Stomach (tissue), 9 donors: ENCODE results near the gene MED31. TPM values are rescaled to one million over a fixed set of nuclear protein-coding genes. Genes with fewer than 3 reads are reported as not detected.

Experiments used
- DNase-seq, 2 donors: peaks; one replicate each; pipeline versions ENCODE4 v3.0.0 to v3.0.0-alpha.2; 2013 to 2019
- H3K27ac ChIP-seq, 5 donors: fragments of 200-600 bp in 4 of 5; sonication (generic) in 4 of 5; one replicate each; pipeline ENCODE4 v1.5.1; 2013 to 2019; ENCODE audit warnings: mild to moderate bottlenecking in 1 of 5, moderate library complexity in 1 of 5
- H3K27me3 ChIP-seq, 3 donors: fragments of 200-600 bp; sonication (generic); one replicate each; pipeline ENCODE4 v1.5.1; 2017 to 2019; ENCODE audit warnings: mixed run types in 1 of 3
- H3K36me3 ChIP-seq, 4 donors: fragments of 200-600 bp; sonication (generic); 1 replicate in 3 of 4; 2 replicates in 1 of 4; pipeline ENCODE4 v1.5.1; 2016 to 2019
- H3K4me1 ChIP-seq, 4 donors: fragments of 200-600 bp; sonication (generic); one replicate each; pipeline ENCODE4 v1.5.1; 2016 to 2019
- H3K4me3 ChIP-seq, 4 donors: fragments of 200-600 bp; sonication (generic) in 3 of 4; one replicate each; pipeline ENCODE4 v1.5.1; 2016 to 2019; ENCODE audit warnings: mild to moderate bottlenecking in 1 of 4
- H3K9me3 ChIP-seq, 4 donors: fragments of 200-600 bp; sonication (generic); one replicate each; pipeline ENCODE4 v1.5.1; 2016 to 2019
- EP300 ChIP-seq: sonication (generic); formaldehyde crosslinking; IDR thresholded peaks from one replicate; pipeline ENCODE4 v1.6.1; 2017; ENCODE audit warnings: antibody characterized with exemption
- POLR2A ChIP-seq, 4 donors: fragments of 450-650 bp; IDR thresholded peaks; one replicate each; pipeline ENCODE4 v1.6.1; 2016; ENCODE audit warnings: antibody characterized with exemption in 4 of 4, control low read depth in 2 of 4, mild to moderate bottlenecking in 1 of 4, moderate library complexity in 1 of 4
- POLR2AphosphoS5 ChIP-seq, 3 donors: sonication (generic); formaldehyde crosslinking; IDR thresholded peaks; one replicate each; pipeline ENCODE4 v1.6.1; 2016; ENCODE audit warnings: antibody characterized with exemption in 3 of 3
- WGBS, 5 donors: extraction: QIAGEN DNeasy Blood & Tissue Kit in 3 of 5; methylation state at CpG; one replicate each; pipeline versions ENCODE4 v1.1.5 to v1.1.7; 2013 to 2018; 5-methylcytosine and 5-hydroxymethylcytosine counted together
- intact Hi-C: fragments of 100-400 bp; cut with DNase I; formaldehyde crosslinking; loops from one replicate; pipeline ENCODE4 v1.15.1; 2023; ENCODE audit warnings: low total_unique reads
- polyA plus RNA-seq, 3 donors: library from polyadenylated mRNA; stranded (reverse); fragments of 200-250 nt; gene quantifications; one replicate each; pipeline ENCODE4 v1.2.3, GENCODE V29; 2013
- total RNA-seq, 5 donors: library from RNA; depleted of rRNA; stranded (reverse); fragments of >200 nt; gene quantifications; one replicate each; pipeline versions ENCODE4 v1.1.0 to v1.2.3, GENCODE V29; 2014 to 2016
- TF ChIP-seq, protein P1 (sequence below), 7 experiments: fragments of 450-650 bp in 4 of 7; fragments of 200-600 bp in 3 of 7; sonication (generic) in 3 of 7; IDR thresholded peaks; one replicate each; pipeline ENCODE4 v1.5.1; 2016 to 2019; ENCODE audit warnings: antibody characterized with exemption in 7 of 7, control low read depth in 2 of 7, mild to moderate bottlenecking in 1 of 7
- donor health status: healthy with polysubstance abuse.
- donor health status: Bipolar disorder and iron deficiency.
- donor health status: healthy.

The MED31 gene
- total and polyA plus RNA-seq, 8 donors = 1.4 to 28.4 (median 12.7) TPM; not detected in 1

DNA sequence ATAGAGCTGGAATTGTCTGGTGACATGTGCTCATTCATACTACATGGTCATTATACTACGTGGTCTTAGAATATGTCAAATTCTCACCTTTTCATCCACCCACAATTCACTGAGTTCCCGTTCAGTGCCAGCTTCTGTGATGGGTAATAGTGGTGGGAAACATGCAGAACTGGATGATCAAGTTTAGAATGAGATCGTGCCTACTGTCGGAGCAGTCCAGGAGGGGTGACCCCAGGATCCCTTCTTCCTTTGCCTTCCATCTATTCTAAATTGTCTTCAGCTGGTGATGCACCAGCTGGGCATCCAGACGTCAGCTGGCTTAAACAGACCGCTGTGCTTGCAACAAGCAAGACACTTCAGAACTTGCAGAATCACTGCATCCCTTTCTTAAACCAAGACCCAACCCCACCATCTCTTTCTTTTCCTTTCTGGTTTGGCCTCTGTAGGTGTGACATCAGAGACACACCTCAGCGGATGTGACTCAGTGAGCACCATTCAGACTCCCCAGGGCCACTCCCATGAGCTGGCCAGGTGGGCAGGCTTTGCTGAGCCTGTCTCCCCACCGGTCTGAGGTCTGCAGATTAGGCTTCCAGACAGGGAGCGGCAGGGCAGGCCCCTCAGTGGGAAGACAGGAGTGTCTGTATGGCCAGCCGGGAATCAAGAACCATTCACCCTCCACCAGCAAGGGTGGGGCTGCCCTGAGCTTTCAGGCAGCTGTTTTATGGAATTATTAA lies 18.2 kb upstream of the MED31 start:
- peaks cover 0 to 40% (median 0%) of the 10 kb centered on the region in 3 donors for H3K27me3 ChIP-seq
- H3K4me3 ChIP-seq = no peak overlapping the region
- DNase-seq = peak in 1 of 2 donors; percentile 38
- no peaks in the 10 kb centered on the region for H3K36me3 ChIP-seq
- TF ChIP-seq, protein P1, sequence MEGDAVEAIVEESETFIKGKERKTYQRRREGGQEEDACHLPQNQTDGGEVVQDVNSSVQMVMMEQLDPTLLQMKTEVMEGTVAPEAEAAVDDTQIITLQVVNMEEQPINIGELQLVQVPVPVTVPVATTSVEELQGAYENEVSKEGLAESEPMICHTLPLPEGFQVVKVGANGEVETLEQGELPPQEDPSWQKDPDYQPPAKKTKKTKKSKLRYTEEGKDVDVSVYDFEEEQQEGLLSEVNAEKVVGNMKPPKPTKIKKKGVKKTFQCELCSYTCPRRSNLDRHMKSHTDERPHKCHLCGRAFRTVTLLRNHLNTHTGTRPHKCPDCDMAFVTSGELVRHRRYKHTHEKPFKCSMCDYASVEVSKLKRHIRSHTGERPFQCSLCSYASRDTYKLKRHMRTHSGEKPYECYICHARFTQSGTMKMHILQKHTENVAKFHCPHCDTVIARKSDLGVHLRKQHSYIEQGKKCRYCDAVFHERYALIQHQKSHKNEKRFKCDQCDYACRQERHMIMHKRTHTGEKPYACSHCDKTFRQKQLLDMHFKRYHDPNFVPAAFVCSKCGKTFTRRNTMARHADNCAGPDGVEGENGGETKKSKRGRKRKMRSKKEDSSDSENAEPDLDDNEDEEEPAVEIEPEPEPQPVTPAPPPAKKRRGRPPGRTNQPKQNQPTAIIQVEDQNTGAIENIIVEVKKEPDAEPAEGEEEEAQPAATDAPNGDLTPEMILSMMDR (IDR thresholded peaks at IDR 0.05) = no peak
- TF ChIP-seq EP300 (no peak), POLR2AphosphoS5 (IDR thresholded peaks at IDR 0.05) (no peak), POLR2A (IDR thresholded peaks at IDR 0.05) (no peak)
- intact Hi-C loops = loop anchor here (10.0 kb wide), 2 partner anchors 175 to 335 kb away; no protein-coding TSS in a partner anchor
- WGBS, 5 donors = 62 to 81% (median 68%) methylated on average over 9 to 10 of the region's 10 CpGs
- no peak overlapping the region for H3K27ac ChIP-seq
- H3K4me1 ChIP-seq = peaks cover 0 to 7% (median 1%) of the 10 kb centered on the region in 4 donors
- H3K9me3 ChIP-seq = no peaks in the 10 kb centered on the region

- Histone ChIP-seq H3K27me3 (peaks cover 0 to 40% (median 0%) of the 10 kb centered on the region in 3 donors), H3K4me1 (peaks cover 0 to 7% (median 1%) of the 10 kb centered on the region in 4 donors), H3K36me3 (no peaks in the 10 kb centered on the region), H3K9me3 (no peaks in the 10 kb centered on the region), H3K4me3 (no peak overlapping the region), H3K27ac (no peak overlapping the region)
- no peak for TF ChIP-seq EP300
- TF ChIP-seq, protein P1 (IDR thresholded peaks at IDR 0.05) = no peak
- no peak for TF ChIP-seq POLR2A (IDR thresholded peaks at IDR 0.05)
- TF ChIP-seq POLR2AphosphoS5 (IDR thresholded peaks at IDR 0.05) = no peak
- DNase-seq = no peak
- 64 to 78% (median 71%) methylated on average over 14 of the region's 14 CpGs for WGBS, 5 donors
- intact Hi-C loops = loop anchor here (10.0 kb wide), 2 partner anchors 176 to 336 kb away; no protein-coding TSS in a partner anchor
Measured at GRCh38 chr17:6668727-6669425, 17.5 kb upstream of the MED31 start.

GRCh38 chr17:6668219-6668618 lies 16.8 kb upstream of the MED31 start:
- Histone ChIP-seq H3K27me3 (peaks cover 0 to 40% (median 0%) of the 10 kb centered on the region in 3 donors), H3K36me3 (no peaks in the 10 kb centered on the region), H3K27ac (no peak overlapping the region), H3K4me1 (peaks cover 0 to 7% (median 1%) of the 10 kb centered on the region in 4 donors), H3K9me3 (no peaks in the 10 kb centered on the region), H3K4me3 (no peak overlapping the region)
- TF ChIP-seq, protein P1 (IDR thresholded peaks at IDR 0.05) = no peak
- TF ChIP-seq POLR2AphosphoS5 (IDR thresholded peaks at IDR 0.05) = no peak
- TF ChIP-seq EP300 = no peak
- no peak for TF ChIP-seq POLR2A (IDR thresholded peaks at IDR 0.05)
- 87 to 93% (median 89%) methylated on average over 17 of the region's 17 CpGs for WGBS, 5 donors
- intact Hi-C loops = loop anchor here (10.0 kb wide), 2 partner anchors 177 to 337 kb away; no protein-coding TSS in a partner anchor
- DNase-seq = no peak

- no peak overlapping the region for H3K27ac ChIP-seq
- no peak for DNase-seq
- TF ChIP-seq EP300 (no peak), POLR2A (IDR thresholded peaks at IDR 0.05) (no peak), POLR2AphosphoS5 (IDR thresholded peaks at IDR 0.05) (no peak)
- TF ChIP-seq, protein P1 (IDR thresholded peaks at IDR 0.05) = no peak
- H3K4me3 ChIP-seq = no peak overlapping the region
- intact Hi-C loops = loop anchor here (10.0 kb wide), 2 partner anchors 177 to 337 kb away; no protein-coding TSS in a partner anchor
- no peaks in the 10 kb centered on the region for H3K9me3 ChIP-seq
- WGBS, 5 donors = 59 to 76% (median 71%) methylated on average over 6 of the region's 6 CpGs
- no peaks in the 10 kb centered on the region for H3K36me3 ChIP-seq
- peaks cover 0 to 40% (median 0%) of the 10 kb centered on the region in 3 donors for H3K27me3 ChIP-seq
- peaks cover 0 to 7% (median 1%) of the 10 kb centered on the region in 4 donors for H3K4me1 ChIP-seq
Measured at GRCh38 chr17:6667516-6667915, 16.1 kb upstream of the MED31 start.
